NCI-H1048 (cell line): Measurements from ENCODE around the gene UBASH3B.
"Not testable (repeated sequence)": the region's sequence is repeated elsewhere in the genome, so short reads cannot be mapped to it uniquely, and the experiment has no call there.

Experiments used
- DNase-seq: peaks from one replicate; lab custom pipeline; 2025; lab: John Stamatoyannopoulos, UW

The UBASH3B gene

DNA sequence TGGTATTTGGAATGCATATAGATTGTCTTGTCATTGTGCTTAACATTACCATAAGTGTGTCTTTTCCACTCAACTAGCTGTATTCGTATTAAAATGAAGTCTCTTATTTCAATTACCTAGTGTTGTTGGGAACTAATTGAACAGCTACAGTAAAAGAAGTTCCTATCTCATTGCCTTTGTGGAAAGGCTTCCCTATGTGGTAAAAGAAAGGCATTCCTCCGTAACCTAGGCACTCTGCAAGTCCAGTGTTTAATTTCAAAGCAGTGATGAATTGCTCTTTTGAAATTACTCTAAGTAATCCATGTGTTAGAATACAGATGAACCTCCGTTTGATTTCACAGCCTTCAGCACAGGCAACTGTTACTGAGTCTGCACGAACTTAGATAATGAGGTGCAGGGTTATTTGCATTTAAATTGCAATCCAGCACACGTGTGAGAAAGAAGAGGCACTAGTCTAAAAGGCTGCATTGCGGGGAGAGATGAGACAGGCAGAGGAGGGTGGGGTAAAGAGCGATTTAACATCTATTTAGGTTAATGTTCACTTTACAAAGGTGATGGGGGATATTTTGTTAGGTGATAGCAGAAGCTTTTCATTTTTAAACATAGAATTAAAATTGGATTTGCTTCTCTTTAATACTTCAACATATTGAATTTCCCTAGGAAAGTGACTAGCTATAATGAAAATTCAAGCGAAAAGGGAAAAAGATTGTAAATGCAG lies 157.8 kb downstream of the UBASH3B start:
- no peak for DNase-seq

- DNase-seq, result no peak
These were observed 158.4 kb downstream of the UBASH3B start for GRCh38 chr11:122813894-122814270.

- no peak for DNase-seq
These were observed 158.9 kb downstream of the UBASH3B start for GRCh38 chr11:122814401-122814800.

DNA sequence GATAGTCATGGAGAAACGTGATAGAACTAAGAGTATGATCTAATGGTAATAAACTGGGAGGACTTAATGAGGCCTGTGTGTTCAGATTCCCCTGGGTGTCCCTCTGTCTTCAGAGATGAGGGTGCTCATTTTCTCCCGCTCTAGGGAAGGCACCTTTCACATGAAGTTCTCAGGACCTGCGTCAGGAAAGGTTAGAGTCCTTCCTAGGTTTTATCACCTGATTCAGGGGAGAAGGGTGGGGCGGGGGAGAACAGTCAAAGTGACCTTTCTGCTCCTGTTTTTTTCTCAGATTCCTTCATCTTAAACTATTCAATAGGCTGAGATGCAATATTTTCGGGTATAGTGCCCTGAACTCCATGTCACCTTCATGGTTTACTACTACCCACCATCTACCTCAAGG lies 160.4 kb downstream of the UBASH3B start:
- DNase-seq, result no peak

- peak; percentile 22 for DNase-seq
These were observed 161.4 kb downstream of the UBASH3B start for GRCh38 chr11:122816761-122817520.

DNA sequence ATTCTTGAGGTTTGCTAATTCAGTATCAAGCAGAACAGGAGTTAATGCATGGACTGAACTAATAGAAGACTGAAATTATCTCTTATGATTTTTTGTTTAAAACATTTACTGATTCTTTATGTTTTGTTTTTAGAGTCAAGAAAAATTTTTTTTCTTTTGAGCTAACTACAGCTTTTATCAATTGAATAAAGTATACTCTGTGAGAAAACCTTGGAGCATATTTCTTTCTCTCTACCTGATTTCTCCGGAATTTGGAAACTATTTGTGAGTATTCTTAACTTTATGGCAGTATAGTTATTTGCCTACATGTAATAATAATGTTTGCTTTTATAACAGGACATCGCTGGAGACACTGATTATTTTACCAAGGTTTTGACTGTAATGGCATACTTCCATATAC lies 164.6 kb downstream of the UBASH3B start:
- DNase-seq, result no peak

DNA sequence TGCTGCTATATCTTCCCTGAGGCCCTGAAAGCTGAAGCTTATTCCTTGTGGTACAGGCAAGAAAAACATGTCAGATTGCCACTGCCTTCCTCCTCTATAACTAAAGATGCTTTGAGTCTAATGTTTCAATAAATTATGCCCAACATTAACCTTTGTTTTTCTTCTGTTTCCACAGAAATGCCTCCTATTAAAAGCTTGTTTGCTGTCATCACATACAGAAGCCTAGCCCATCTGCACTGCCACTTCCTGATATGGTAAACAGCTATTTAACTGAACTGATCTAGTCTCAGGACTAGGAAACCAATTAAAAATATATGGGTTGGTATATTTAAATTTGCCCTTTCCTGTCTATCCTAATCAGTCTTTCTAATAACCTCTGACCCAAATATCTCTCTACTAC lies 165.6 kb downstream of the UBASH3B start:
- DNase-seq, result no peak

DNA sequence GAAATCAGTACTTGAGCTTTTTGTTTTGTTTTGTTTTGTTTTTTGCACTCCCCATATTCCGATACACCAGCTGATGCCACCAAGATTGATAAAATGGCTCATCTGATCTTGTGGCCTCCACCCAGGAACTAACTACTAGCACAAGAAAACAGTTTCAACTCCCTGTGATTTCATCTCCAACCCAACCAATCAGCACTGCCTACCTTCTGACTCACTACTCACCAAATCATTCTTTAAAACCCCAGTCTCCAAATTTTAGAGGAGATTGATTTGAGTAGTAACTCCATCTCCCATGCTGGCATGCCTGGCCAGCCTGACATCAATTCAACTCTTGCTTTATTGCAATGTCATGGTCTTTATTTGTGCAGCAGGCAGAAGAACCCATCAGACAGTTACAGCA lies 166.7 kb downstream of the UBASH3B start:
- no peak for DNase-seq

DNA sequence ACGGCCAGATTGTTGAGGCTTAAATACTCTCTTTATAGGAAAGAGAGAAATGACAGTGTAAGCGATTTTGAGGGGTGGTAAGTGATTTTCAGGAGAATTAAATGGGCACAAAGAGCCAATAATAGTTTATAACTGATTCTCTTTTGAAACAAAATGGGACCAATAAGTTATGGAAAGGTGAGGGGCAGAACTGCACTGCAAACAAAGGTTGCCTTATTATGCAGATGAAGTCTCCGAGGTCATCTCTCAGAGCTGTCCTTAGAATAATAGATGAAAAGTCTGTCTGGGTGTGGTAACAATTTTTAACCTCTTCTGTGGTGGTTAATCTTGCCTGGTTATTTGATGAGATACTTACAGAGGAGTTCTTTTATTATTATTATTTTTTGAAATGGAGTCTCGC lies 168.0 kb downstream of the UBASH3B start:
- DNase-seq, result no peak

GRCh38 chr11:122829371-122829770 lies 173.8 kb downstream of the UBASH3B start:
- DNase-seq, result not testable (repeated sequence)

DNA sequence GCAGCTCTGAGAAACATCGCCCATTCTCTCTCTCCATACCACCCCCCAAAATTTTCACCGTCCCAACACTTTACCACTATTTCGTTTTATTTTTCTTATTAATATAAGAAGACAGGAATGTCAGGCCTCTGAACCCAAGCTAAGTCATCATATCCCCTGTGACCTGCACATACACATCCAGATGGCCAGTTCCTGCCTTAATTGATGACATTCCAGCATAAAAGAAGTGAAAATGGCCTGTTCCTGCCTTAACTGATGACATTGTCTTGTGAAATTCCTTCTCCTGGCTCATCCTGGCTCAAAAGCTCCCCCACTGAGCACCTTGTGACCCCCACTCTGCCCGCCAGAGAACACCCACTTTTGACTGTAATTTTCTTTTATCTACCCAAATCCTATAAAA lies 176.8 kb downstream of the UBASH3B start:
- DNase-seq, result not testable (repeated sequence)

GRCh38 chr11:122832721-122833470 lies 177.4 kb downstream of the UBASH3B start:
- no peak for DNase-seq

- no peak for DNase-seq
These were observed 178.4 kb downstream of the UBASH3B start for GRCh38 chr11:122833846-122834464.

GRCh38 chr11:122836916-122837315 lies 181.4 kb downstream of the UBASH3B start:
- no peak for DNase-seq

- no peak for DNase-seq
These were observed 182.2 kb downstream of the UBASH3B start for GRCh38 chr11:122837528-122838346.

- DNase-seq, result no peak
These were observed 188.0 kb downstream of the UBASH3B start for GRCh38 chr11:122843281-122844141.

- no peak for DNase-seq
These were observed 191.9 kb downstream of the UBASH3B start for GRCh38 chr11:122847466-122847865.

DNA sequence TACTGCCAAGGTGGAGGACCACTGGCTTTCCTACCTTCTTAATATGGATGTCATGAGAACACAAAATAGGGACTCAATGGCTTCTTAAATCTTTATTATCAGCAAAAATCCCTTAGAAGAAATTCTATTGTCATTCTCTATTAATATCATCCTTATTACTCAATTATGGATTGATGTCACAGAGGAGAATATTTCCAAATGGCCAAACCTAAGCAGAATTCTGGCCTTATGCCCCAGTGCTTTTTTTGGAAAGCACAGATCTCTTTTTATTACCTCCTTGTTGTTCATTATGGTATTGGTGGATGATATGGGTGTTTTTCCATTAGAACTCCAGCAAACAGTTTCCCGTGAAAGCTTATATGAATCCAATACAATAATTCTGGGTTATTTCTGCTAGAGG lies 192.7 kb downstream of the UBASH3B start:
- no peak for DNase-seq

GRCh38 chr11:122850076-122850631 lies 194.6 kb downstream of the UBASH3B start:
- DNase-seq, result no peak

GRCh38 chr11:122851366-122851966 lies 195.9 kb downstream of the UBASH3B start:
- DNase-seq, result no peak
